Activated CD4-positive, alpha-beta T cell treated with anti-CD3 and anti-CD28 coated beads for 24 hours (primary cell): ENCODE measurements around the gene CFAP73.

Source experiments
- DNase-seq, 2 donors: peaks; one replicate each; pipeline ENCODE4 v3.0.0-alpha.2; 2020; ENCODE audit warnings: low read depth in 2 of 2

CFAP73 gene

GRCh38 chr12:113119980-113120669 is 29.4 kb upstream of the CFAP73 start:
- DNase-seq: no peak

- no peak for DNase-seq
These were observed 28.7 kb upstream of the CFAP73 start for GRCh38 chr12:113120670-113121370.

GRCh38 chr12:113127791-113128199 is 21.7 kb upstream of the CFAP73 start:
- no peak for DNase-seq

- no peak for DNase-seq
These were observed 20.5 kb upstream of the CFAP73 start for GRCh38 chr12:113128802-113129663.

- no peak for DNase-seq
These were observed 19.7 kb upstream of the CFAP73 start for GRCh38 chr12:113129664-113130456.

GRCh38 chr12:113130457-113131135 is 18.9 kb upstream of the CFAP73 start:
- no peak for DNase-seq

GRCh38 chr12:113131556-113131955 is 18.0 kb upstream of the CFAP73 start:
- no peak for DNase-seq

- no peak for DNase-seq
These were observed 16.5 kb upstream of the CFAP73 start for GRCh38 chr12:113133036-113133435.

- DNase-seq: no peak
These were observed 15.9 kb upstream of the CFAP73 start for GRCh38 chr12:113133666-113134065.

GRCh38 chr12:113134071-113134470 is 15.5 kb upstream of the CFAP73 start:
- no peak for DNase-seq

- DNase-seq: no peak
These were observed 15.0 kb upstream of the CFAP73 start for GRCh38 chr12:113134521-113134951.

- peak; percentile 78 to 84 for DNase-seq
These were observed 14.1 kb upstream of the CFAP73 start, which contains the start of gene RASAL1 for GRCh38 chr12:113135178-113136127. RASAL1 (minus strand) TSS chr12:113135761; CDS start chr12:113135462, 299 bp downstream.

GRCh38 chr12:113136128-113136989 is 13.2 kb upstream of the CFAP73 start:
- peak; percentile 47 to 56 for DNase-seq

- no peak for DNase-seq
These were observed 12.5 kb upstream of the CFAP73 start for GRCh38 chr12:113136990-113137511.

- DNase-seq: no peak
These were observed 11.4 kb upstream of the CFAP73 start for GRCh38 chr12:113137861-113138783.

GRCh38 chr12:113138826-113139225 is 10.7 kb upstream of the CFAP73 start:
- no peak for DNase-seq

- no peak for DNase-seq
These were observed 8.8 kb upstream of the CFAP73 start for GRCh38 chr12:113140706-113141105.
